HFFc6 (cell line): ENCODE measurements around the gene TPK1. TPM values are rescaled to one million over a fixed set of nuclear protein-coding genes. Genes with fewer than 3 reads are reported as not detected.

Experiments used
- DNase-seq: peaks from one replicate; pipeline ENCODE4 v3.0.0-alpha.2; 2018
- H3K27ac Mint-ChIP-seq: 2 replicates; pipeline ENCODE4 v1.8.0; 2020; ENCODE audit warnings: mild to moderate bottlenecking, mixed read lengths
- H3K27me3 Mint-ChIP-seq: 2 replicates; pipeline ENCODE4 v1.8.0; 2021; ENCODE audit warnings: mild to moderate bottlenecking, moderate library complexity, mixed read lengths; ENCODE audit not compliant: insufficient read depth
- H3K36me3 Mint-ChIP-seq: 2 replicates; pipeline ENCODE4 v1.8.0; 2021; ENCODE audit warnings: low read depth, mixed read lengths
- H3K4me1 Mint-ChIP-seq: 2 replicates; pipeline ENCODE4 v1.8.0; 2020; ENCODE audit warnings: low read depth, mixed read lengths
- H3K4me3 Mint-ChIP-seq: 2 replicates; pipeline ENCODE4 v1.8.0; 2020; ENCODE audit warnings: mild to moderate bottlenecking, moderate library complexity, mixed read lengths
- H3K9me3 Mint-ChIP-seq: 2 replicates; pipeline ENCODE4 v1.8.0; 2020; ENCODE audit warnings: mild to moderate bottlenecking, mixed read lengths
- total RNA-seq, 6 experiments: library from RNA; stranded (reverse); fragmentation: NEBNext Ultra II Directional; extraction: Animal tissue kit (Norgen Biotek cat#: 25700); gene quantifications; 2 replicates in 1 of 6; 3 replicates in 5 of 6; pipeline ENCODE4 v1.2.3, GENCODE V29; 2021
- TF ChIP-seq, protein P1 (sequence below): fragments of 200-600 bp; sonication (generic); IDR thresholded peaks from 2 replicates; pipeline ENCODE4 v1.5.0; 2021; ENCODE audit warnings: antibody characterized with exemption, mild to moderate bottlenecking

TPK1 gene
- total RNA-seq, 6 experiments from 2014 or later, result 0.11 to 0.82 (median 0.55) TPM; not detected in 2

DNA sequence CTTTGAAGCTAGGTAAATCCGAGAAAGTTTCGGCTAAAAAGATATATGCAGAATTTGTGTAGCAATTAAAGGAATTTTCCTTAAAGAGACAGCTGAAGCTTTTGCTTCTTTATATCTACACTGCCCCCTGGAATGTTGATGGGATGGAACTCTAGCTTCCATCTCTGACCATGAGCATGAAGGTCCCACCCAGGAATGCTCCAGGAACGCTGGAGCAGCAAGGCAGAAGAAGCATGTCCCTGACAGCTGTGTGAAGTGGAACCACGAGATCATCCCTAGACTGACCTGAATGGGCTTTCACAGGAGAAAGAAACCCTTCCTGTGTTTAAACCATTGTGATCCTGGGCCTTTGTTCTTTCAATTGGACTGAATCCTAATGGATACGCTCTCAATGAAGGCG, 332.6 kb downstream of the TPK1 start:
- Mint-ChIP-seq H3K4me3 (no peak overlapping the region), H3K27ac (no peak overlapping the region), H3K4me1 (no peaks in the 10 kb centered on the region), H3K9me3 (peaks cover 20% of the 10 kb centered on the region), H3K27me3 (no peaks in the 10 kb centered on the region), H3K36me3 (no peaks in the 10 kb centered on the region)
- no peak for DNase-seq
- TF ChIP-seq, protein P1, sequence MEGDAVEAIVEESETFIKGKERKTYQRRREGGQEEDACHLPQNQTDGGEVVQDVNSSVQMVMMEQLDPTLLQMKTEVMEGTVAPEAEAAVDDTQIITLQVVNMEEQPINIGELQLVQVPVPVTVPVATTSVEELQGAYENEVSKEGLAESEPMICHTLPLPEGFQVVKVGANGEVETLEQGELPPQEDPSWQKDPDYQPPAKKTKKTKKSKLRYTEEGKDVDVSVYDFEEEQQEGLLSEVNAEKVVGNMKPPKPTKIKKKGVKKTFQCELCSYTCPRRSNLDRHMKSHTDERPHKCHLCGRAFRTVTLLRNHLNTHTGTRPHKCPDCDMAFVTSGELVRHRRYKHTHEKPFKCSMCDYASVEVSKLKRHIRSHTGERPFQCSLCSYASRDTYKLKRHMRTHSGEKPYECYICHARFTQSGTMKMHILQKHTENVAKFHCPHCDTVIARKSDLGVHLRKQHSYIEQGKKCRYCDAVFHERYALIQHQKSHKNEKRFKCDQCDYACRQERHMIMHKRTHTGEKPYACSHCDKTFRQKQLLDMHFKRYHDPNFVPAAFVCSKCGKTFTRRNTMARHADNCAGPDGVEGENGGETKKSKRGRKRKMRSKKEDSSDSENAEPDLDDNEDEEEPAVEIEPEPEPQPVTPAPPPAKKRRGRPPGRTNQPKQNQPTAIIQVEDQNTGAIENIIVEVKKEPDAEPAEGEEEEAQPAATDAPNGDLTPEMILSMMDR, result no peak

DNA sequence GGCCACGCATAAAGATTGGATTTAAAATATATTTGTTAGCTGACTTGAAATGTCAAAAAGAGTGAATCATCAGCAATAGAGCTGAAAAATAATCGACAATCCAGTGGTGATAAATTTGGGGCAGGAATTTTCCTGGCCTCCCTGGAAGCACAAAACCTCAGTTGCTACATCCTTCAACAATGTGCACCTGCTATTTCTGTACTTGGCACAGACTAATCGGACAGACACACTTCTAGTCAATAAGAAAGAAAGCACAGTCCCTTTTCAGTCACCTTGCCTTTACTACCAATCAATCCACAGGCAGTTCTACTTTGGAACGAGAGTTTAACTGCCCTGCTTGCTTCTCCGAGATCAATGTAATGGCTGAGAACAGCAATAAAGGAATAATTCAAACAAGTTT, 335.6 kb downstream of the TPK1 start:
- no peak for DNase-seq
- no peaks in the 10 kb centered on the region for H3K27me3 Mint-ChIP-seq
- H3K27ac Mint-ChIP-seq, result no peak overlapping the region
- H3K4me3 Mint-ChIP-seq, result no peak overlapping the region
- TF ChIP-seq, protein P1, result no peak
- no peaks in the 10 kb centered on the region for H3K36me3 Mint-ChIP-seq
- H3K4me1 Mint-ChIP-seq, result no peaks in the 10 kb centered on the region
- peaks cover 24% of the 10 kb centered on the region for H3K9me3 Mint-ChIP-seq

DNA sequence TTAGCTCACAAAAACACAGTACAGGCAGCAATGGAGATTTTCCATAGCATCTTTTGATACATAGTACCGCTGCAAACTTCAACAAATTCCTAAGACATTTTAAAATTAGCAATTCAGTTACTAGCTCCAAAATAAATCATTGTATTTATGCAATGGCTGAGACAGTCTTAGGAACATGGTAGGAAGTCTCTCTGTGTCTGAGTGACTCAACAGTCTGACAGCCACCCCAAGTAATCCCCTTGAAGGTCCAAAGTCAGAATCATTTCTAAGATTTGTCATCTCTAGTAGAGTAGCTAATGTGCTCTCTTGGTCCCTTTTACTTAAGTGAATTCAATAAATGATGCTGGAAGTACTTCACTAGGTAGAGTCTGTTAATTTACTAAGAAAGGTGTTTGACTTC, 338.6 kb downstream of the TPK1 start:
- Mint-ChIP-seq H3K4me1 (no peaks in the 10 kb centered on the region), H3K36me3 (no peaks in the 10 kb centered on the region), H3K27ac (no peak overlapping the region), H3K4me3 (no peak overlapping the region), H3K27me3 (no peaks in the 10 kb centered on the region), H3K9me3 (peaks cover 27% of the 10 kb centered on the region)
- TF ChIP-seq, protein P1, result no peak
- DNase-seq, result no peak

DNA sequence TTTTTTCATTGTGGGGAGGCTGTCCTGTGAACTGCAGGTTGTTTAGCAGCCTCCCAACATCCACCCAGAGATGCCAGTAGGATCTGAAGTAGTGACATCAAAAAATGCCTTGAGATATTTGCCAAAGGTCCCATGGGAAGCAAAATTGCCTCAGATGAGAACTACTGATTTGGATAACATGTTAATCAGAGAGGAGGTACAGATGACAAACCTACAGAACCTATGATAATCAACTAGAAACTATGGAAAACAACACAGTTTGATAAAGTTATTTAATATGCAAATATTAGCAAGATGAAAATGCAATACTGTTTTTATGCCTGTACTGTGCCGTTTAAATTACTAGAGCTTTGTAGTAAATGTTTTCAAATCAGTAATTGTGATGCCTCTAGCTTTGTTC, 341.5 kb downstream of the TPK1 start:
- TF ChIP-seq, protein P1, result no peak
- Mint-ChIP-seq H3K36me3 (no peaks in the 10 kb centered on the region), H3K27ac (no peak overlapping the region), H3K4me3 (no peak overlapping the region), H3K4me1 (no peaks in the 10 kb centered on the region), H3K27me3 (no peaks in the 10 kb centered on the region; the same call in 1 of the 2 replicates), H3K9me3 (peaks cover 33% of the 10 kb centered on the region)
- DNase-seq, result no peak

DNA sequence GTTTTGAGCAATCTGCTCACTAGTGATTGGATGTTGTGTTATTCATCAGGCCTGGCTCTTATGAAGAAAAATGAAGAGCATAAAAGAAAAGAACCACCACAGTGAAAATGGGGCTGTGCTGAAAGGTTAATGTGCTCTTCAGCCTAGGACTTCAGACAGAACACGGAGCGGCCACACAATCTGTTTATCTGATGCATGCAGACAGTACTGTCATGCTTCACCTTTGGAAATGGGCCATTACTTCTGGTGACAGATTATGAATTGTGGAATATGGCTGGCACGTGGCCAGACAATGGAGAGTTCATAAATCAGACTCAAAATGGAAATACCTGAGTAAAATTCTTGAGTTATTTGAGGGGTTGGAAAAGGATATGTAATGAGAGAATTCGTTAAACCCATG, 346.3 kb downstream of the TPK1 start:
- H3K4me1 Mint-ChIP-seq, result no peaks in the 10 kb centered on the region
- H3K36me3 Mint-ChIP-seq, result no peaks in the 10 kb centered on the region
- TF ChIP-seq, protein P1, result no peak
- H3K4me3 Mint-ChIP-seq, result no peak overlapping the region
- peaks cover 25% of the 10 kb centered on the region for H3K9me3 Mint-ChIP-seq
- DNase-seq, result no peak
- no peaks in the 10 kb centered on the region; the same call in 1 of the 2 replicates for H3K27me3 Mint-ChIP-seq
- H3K27ac Mint-ChIP-seq, result no peak overlapping the region

DNA sequence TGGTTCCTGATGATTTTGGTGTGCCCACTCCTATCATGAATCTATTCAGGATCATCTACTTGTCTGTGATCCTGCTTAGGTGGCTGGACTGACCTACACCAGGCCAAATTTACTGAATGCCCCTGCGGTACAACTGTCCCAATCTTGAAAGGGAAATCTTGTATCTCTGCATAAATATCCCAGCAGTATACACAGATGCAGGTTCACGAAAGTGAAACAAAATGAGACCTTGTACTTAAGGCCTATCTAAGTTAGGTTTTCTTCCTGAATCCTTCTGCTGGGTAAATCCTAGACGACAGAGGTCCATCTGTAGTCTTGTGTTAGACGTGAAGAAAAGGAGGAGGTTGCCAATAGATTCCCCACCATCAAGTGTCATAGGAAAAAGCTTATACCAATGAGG, 346.9 kb downstream of the TPK1 start:
- no peaks in the 10 kb centered on the region for H3K4me1 Mint-ChIP-seq
- H3K27ac Mint-ChIP-seq, result no peak overlapping the region
- no peaks in the 10 kb centered on the region for H3K36me3 Mint-ChIP-seq
- no peak for DNase-seq
- H3K4me3 Mint-ChIP-seq, result no peak overlapping the region
- TF ChIP-seq, protein P1, result no peak
- H3K9me3 Mint-ChIP-seq, result peaks cover 30% of the 10 kb centered on the region
- H3K27me3 Mint-ChIP-seq, result no peaks in the 10 kb centered on the region; the same call in 1 of the 2 replicates
